GM12872 (cell line): ENCODE measurements around the gene AGAP3.
A peak's percentile ranks its signal among the peaks of the same experiment; 100 is the strongest.

Source experiments
- TF ChIP-seq, protein P1 (sequence below): IDR thresholded peaks from 3 replicates; pipeline ENCODE4 v1.5.1; 2011; ENCODE audit warnings: low read depth, mild to moderate bottlenecking, low read length, moderate library complexity; ENCODE audit not compliant: insufficient read depth

The AGAP3 gene

GRCh38 chr7:151157645-151158329, 71.5 kb downstream of the AGAP3 start:
- TF ChIP-seq, protein P1, sequence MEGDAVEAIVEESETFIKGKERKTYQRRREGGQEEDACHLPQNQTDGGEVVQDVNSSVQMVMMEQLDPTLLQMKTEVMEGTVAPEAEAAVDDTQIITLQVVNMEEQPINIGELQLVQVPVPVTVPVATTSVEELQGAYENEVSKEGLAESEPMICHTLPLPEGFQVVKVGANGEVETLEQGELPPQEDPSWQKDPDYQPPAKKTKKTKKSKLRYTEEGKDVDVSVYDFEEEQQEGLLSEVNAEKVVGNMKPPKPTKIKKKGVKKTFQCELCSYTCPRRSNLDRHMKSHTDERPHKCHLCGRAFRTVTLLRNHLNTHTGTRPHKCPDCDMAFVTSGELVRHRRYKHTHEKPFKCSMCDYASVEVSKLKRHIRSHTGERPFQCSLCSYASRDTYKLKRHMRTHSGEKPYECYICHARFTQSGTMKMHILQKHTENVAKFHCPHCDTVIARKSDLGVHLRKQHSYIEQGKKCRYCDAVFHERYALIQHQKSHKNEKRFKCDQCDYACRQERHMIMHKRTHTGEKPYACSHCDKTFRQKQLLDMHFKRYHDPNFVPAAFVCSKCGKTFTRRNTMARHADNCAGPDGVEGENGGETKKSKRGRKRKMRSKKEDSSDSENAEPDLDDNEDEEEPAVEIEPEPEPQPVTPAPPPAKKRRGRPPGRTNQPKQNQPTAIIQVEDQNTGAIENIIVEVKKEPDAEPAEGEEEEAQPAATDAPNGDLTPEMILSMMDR = no peak

- TF ChIP-seq, protein P1 = no peak
Measured at GRCh38 chr7:151161757-151162156, 75.5 kb downstream of the AGAP3 start.

DNA sequence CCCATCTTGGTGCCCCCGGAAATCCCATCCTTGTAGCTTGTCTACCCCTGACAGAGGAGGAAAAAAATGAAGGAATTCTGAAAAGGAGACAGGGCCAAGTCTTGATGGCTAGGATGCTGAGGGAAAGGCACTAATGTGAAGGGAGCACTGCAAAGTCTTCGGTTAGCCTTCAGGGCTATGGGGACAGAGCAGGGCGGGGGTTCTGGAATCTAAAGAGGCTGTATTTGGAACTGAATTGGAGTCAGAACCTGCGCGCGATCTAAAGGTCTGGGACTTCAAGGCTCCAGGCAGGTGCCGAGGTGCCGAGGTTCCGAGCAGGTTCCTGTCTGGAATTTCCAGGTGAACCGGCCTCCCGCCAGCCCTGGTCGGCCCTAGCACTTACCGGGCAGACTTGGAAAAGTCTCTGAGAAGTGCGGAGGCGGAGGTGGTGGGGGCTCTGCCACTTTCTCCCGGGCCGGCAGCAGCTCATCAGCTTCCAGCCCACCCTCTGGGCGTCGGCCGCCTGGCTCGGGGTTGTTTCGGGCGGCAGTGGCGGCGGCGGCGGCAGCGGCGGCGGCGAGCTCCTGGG, 80.4 kb downstream of the AGAP3 start:
- TF ChIP-seq, protein P1 = no peak

DNA sequence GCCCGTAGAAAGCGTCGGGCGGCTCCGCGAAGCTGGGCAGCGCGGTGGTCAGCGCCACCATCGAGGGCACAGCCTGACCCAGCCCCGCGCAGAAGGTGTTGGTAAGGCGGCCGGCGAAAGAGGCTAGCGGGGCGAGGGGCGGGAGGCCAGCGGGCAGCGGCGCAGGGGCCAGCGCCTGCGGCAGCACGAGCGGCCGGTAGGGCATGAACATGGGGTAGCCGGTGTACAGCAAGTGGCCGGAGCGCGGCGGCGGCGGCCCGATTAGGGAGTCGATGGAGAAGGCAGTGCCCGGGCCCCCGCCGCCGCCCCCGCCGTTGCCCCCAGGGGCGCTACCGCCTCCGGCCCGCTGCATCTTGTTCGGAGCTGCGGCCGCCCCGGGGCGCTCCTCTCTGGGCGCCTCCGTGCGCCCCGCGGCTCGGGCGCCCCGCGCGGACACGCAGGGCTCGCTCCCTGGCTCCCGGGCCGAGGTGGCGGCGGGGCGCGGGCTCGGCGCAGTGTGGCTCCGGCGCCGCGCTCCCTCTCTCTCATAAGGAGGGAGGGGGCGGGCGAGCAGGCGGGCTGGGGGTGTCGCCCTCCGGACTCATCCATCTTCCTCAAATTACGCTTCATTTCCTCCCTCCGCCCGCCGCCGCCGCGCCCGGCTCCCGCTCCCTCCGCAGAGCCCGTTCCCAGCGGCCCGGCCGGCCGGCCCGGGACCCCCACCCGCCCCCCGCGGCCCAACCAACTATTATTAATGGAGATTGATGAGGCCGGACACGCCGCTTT, 81.1 kb downstream of the AGAP3 start, which contains the start of gene GBX1:
GBX1 (minus strand) TSS at position 498 of the 765 bp plus-strand sequence; CDS start at position 352, 146 bp downstream.
- TF ChIP-seq, protein P1 = no peak

- TF ChIP-seq, protein P1 = peak; percentile 71
Measured at GRCh38 chr7:151168003-151168786, 81.9 kb downstream of the AGAP3 start.

GRCh38 chr7:151168787-151169162, 82.5 kb downstream of the AGAP3 start:
- TF ChIP-seq, protein P1 = no peak
